NT2/D1 (cell line): ENCODE data around the gene RTP5.

ENCODE experiments used
- DNase-seq: peaks from one replicate; pipeline ENCODE4 v3.0.0-alpha.2; 2011; ENCODE audit warnings: low read depth, low spot score
- H3K27me3 ChIP-seq: 2 replicates; pipeline ENCODE4 v1.6.0; 2011; ENCODE audit warnings: mild to moderate bottlenecking; ENCODE audit not compliant: insufficient read length, insufficient read depth
- H3K36me3 ChIP-seq: 2 replicates; pipeline ENCODE4 v1.6.1; 2011; ENCODE audit warnings: mild to moderate bottlenecking, low read length, mixed read lengths; ENCODE audit not compliant: insufficient read depth, insufficient read length
- H3K4me1 ChIP-seq: 2 replicates; pipeline ENCODE4 v1.5.1; 2011; ENCODE audit not compliant: insufficient read depth, insufficient read length
- H3K4me3 ChIP-seq: 2 replicates; pipeline ENCODE4 v1.5.1; 2011; ENCODE audit warnings: low read depth; ENCODE audit not compliant: insufficient read length
- H3K9ac ChIP-seq: 2 replicates; pipeline ENCODE4 v1.6.0; 2011; ENCODE audit warnings: low read depth; ENCODE audit not compliant: insufficient read length
- H3K9me3 ChIP-seq: 2 replicates; pipeline ENCODE4 v1.5.1; 2011; ENCODE audit warnings: mild to moderate bottlenecking, low read length; ENCODE audit not compliant: insufficient read depth
- SUZ12 ChIP-seq: IDR thresholded peaks from 2 replicates; pipeline ENCODE4 v1.6.1; 2011; ENCODE audit not compliant: insufficient read length, insufficient read depth; ENCODE audit errors: extremely low read depth
- YY1 ChIP-seq: IDR thresholded peaks from 2 replicates; pipeline ENCODE4 v1.6.1; 2011; ENCODE audit not compliant: insufficient read length, insufficient read depth
- ZNF274 ChIP-seq: IDR thresholded peaks from 2 replicates; pipeline ENCODE4 v1.6.1; 2011; ENCODE audit warnings: mild to moderate bottlenecking, low read depth, low read length

RTP5 gene

DNA sequence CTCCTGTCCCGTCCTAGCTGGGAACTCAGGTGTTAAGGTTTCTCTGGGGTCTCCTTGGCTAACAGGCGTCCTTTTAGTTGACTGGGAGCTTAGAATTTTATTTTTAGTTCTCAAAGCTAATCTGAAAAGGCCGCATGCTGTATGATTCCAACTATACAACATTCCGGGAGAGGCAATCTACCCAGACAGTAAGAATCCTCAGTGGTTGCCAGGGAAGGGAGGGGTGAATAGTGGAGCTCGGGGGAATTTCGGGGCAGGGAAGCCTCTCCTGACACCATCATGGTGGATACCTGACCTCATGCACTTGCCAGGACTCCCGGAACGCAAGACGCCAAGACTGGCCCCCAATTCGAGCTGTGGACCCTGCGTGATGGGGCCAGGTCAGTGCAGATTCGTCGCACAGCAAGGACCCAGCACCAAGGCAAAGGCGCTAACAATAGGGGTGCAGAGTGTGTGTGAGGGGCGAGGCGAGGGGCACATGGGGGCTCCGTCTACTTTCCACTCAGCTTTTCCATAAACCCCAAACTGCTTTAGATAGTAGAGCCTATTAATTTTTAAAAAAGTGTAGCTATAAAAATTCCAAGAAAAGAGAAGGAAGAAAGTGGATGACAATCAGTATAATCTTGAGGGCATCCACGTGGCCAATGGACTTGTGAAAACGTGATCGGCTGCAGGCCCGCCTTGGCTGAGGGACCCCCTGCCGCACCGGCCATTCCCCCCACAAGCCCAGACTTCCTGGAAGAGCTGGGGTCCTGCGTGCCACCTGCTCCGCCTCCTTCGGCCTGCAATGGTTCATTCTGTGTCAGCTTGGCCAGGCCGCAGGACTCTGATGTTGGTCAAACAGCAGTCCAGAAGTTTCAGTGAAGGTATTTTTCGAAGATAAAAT is 28.1 kb upstream of the RTP5 start:
- Histone ChIP-seq H3K4me1 (peaks cover 10% of the 10 kb centered on the region), H3K9me3 (no peaks in the 10 kb centered on the region), H3K9ac (no peak overlapping the region), H3K4me3 (no peak overlapping the region), H3K36me3 (no peaks in the 10 kb centered on the region), H3K27me3 (peaks cover 12% of the 10 kb centered on the region)
- no peak for DNase-seq
- TF ChIP-seq SUZ12: no peak
- no peak for TF ChIP-seq ZNF274
- no peak for TF ChIP-seq YY1

- Histone ChIP-seq H3K4me1 (peaks cover 10% of the 10 kb centered on the region), H3K36me3 (no peaks in the 10 kb centered on the region), H3K27me3 (peaks cover 12% of the 10 kb centered on the region), H3K9ac (no peak overlapping the region), H3K4me3 (no peak overlapping the region), H3K9me3 (no peaks in the 10 kb centered on the region)
- no peak for TF ChIP-seq YY1
- TF ChIP-seq ZNF274: no peak
- TF ChIP-seq SUZ12: no peak
- no peak for DNase-seq
Observed at GRCh38 chr2:241842067-241842415, 27.5 kb upstream of the RTP5 start.

- Histone ChIP-seq H3K4me1 (peaks cover 10% of the 10 kb centered on the region), H3K9ac (peak overlapping the region; percentile 17), H3K9me3 (no peaks in the 10 kb centered on the region), H3K27me3 (peaks cover 12% of the 10 kb centered on the region), H3K4me3 (no peak overlapping the region), H3K36me3 (no peaks in the 10 kb centered on the region)
- no peak for TF ChIP-seq ZNF274
- no peak for TF ChIP-seq SUZ12
- no peak for TF ChIP-seq YY1
- DNase-seq: no peak
Observed at GRCh38 chr2:241842620-241843211, 26.8 kb upstream of the RTP5 start.

DNA sequence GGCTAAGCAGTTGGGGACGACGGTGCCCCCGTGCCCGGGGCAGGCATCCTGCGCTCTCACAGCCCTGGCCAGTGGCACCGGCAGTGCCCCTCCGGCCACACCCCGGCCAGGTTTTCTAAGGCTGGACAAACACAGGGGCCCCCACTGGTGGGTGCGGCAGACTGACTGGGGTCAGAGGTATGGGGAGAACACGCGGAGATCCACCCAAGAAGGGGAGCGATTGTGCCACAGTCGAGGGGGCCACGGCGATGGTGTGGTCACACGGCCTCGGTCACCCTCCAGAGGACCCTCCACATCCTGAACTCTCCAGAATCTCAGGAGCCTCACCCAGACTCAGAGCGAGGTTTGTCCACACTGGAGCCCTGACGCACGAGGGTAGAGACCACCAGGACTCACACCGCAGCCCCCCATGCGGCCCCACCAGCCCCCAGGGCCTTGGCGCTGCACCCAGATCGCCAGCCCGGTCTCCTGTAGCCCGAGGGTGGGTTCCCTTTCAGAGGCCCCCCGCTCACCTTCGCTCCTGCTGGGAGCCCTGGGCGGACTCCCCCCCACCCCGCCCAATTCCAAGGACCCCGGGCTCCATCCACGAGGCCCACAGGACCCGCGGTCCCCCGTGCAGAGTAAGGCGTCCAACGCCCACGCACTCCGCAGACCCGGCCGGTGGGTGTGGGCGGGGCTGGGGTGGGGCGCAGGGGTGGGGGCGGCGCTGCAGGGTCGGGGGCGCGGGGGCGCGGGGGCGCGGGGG is 26.0 kb upstream of the RTP5 start:
- H3K4me3 ChIP-seq: no peak overlapping the region
- peaks cover 12% of the 10 kb centered on the region for H3K27me3 ChIP-seq
- no peak for DNase-seq
- H3K4me1 ChIP-seq: peaks cover 10% of the 10 kb centered on the region
- no peaks in the 10 kb centered on the region for H3K36me3 ChIP-seq
- H3K9me3 ChIP-seq: no peaks in the 10 kb centered on the region
- TF ChIP-seq ZNF274: no peak
- TF ChIP-seq YY1: no peak
- no peak for TF ChIP-seq SUZ12
- no peak overlapping the region for H3K9ac ChIP-seq

DNA sequence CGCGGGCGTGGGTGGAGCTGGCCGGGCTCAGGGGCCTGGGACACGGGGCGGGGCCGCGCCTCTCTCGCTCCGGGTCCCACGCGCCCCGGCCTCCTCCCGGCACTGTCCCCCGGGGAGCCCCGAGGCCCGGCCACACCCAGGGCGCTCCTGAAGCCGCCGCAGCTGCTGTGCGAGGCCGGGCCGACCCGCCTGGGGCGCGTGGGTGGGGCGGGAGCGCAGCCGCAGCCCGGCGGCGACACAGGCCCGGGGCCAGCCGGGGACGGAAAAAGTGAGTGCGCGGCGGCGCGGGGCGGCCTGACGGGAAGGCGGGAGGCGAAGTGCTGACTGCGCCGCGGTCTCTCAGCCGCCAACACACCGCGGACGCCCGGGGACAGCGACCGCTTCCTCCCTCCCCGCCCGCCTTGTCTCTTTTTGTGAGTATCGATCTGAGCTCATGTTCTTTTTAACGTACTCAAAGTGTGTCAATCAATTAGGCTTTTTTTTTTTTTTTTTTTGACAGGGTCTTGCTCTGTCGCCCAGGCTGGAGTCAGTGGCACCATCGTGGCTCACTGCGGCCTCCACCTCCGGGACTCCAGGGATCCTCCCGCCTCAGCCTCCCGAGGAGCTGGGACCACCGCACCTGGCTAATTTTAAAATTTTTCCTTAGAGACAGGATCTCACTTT is 25.3 kb upstream of the RTP5 start:
- Histone ChIP-seq H3K9ac (peak overlapping the region; percentile 69), H3K4me1 (peaks cover 10% of the 10 kb centered on the region), H3K9me3 (no peaks in the 10 kb centered on the region), H3K27me3 (peaks cover 12% of the 10 kb centered on the region), H3K4me3 (peak overlapping the region; percentile 29), H3K36me3 (no peaks in the 10 kb centered on the region)
- TF ChIP-seq ZNF274: no peak
- no peak for TF ChIP-seq YY1
- TF ChIP-seq SUZ12: no peak
- DNase-seq: peak; percentile 15

DNA sequence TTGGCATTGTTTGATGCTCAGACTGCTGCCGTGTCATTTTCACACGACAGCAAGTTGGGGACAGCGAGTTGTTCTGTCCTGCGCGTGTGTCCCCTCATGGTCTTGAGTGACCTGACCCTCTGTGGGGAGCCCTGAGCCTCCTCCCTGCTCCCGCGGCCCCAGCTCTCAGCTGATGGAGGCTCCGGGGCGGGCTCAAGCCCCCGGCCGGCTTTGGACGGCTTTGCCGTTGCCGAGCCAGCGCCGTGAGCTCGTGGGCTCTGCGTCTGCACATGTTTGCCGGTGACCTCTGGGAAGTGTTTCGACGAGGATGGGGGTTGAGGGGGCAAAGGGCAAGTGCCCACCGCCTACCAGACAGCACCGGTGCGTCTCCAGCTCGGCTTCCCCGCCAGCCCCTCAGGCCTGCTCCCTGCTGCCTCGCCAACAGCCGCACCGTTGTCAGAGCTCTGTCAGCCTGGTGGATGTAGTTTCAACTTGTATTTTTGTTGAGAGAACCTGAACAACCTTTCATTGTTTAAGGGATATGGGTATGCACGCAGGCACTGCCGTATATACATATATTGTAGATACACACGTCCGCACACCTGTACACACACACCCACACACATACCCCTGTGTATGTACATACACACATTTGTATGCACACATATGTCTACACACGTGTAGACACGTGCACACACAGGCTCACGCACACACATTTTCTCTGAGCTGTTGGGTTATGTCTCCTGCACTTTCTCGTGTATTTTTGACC is 24.5 kb upstream of the RTP5 start:
- peaks cover 12% of the 10 kb centered on the region for H3K27me3 ChIP-seq
- no peak for TF ChIP-seq SUZ12
- no peak for TF ChIP-seq YY1
- no peak for TF ChIP-seq ZNF274
- DNase-seq: no peak
- no peaks in the 10 kb centered on the region for H3K9me3 ChIP-seq
- H3K36me3 ChIP-seq: no peaks in the 10 kb centered on the region
- peaks cover 10% of the 10 kb centered on the region for H3K4me1 ChIP-seq
- H3K9ac ChIP-seq: peak overlapping the region; percentile 69
- H3K4me3 ChIP-seq: no peak overlapping the region
